ENCODE data around the gene NUAK1.

Gene NUAK1

DNA sequence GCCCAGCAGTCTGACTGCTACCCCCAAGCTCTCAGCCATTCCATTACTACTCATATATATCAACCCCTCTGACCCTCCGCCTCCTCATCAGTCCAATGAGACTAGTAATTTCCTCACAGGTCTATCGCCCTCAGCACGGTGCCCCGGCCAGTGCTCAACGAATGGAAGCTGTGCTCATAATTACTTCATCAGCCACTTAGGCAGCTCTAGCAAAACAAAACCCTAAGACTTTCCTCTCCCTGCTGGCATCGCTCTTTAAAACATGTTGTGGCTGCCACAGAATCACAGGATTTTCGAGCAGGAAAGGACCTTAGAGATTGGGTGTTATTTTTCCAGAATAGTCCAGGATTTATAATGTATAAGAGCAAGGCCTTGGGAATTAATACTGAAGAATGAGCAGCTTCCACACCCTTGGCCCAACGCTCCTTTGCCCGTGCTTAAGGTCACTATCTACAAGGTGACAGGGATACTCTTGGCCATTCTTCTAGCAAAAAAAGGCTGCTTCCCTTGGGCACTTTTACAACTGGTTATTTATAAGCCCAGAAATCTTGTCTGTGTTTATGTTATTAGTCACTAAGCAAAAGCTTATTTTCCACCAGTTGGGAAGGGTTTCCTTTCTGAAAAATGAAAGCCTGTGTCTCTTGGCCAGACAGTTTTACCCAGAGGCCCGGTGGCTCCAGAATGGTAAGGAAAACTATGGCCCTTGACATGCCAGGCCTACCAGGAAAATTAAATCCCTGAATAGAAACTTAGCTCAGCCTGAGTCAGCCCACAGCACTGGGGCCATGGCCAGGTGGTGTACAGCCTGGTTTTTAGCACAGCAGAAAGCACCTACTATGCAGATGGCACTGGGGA lies 47.9 kb downstream of the NUAK1 start:
- no peak for DNase-seq (ENCODE audit: low read depth, low spot score)
- no peak overlapping the region for H3K4me3 ChIP-seq (ENCODE audit: low read length)

GRCh38 chr12:106089935-106090334 lies 48.8 kb downstream of the NUAK1 start:
- no peak overlapping the region for H3K4me3 ChIP-seq (ENCODE audit: low read length)
- no peak for DNase-seq (ENCODE audit: low read depth, low spot score)

- no peak overlapping the region for H3K4me3 ChIP-seq (ENCODE audit: low read length)
- DNase-seq (ENCODE audit: low read depth, low spot score): no peak
Observed at GRCh38 chr12:106088811-106089485, 49.8 kb downstream of the NUAK1 start.

DNA sequence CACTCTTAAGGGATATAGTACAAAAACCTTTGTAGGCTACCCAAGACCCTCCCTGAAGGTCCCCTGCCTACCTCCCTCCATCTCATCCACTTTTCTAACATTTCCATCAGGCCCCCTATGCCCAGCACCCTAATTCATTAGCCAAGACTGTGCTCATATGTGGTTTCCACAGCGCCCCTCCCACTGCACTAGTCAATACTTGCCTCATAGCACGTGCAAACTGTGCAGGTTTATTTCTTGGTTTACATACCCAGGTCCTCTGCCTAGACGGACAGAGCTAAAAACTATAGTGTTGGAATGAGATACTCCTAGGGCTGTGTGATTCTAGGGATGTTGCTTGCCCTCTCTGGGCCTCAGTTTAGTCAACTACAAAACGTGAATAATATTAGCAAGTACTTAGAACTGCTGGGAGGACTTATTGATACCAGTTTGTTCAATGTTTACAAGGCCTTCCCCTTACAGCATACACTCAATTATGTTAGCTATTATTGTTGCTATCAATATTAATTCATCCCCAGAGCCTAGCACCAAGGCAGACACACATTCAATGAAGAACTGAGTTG lies 50.4 kb downstream of the NUAK1 start:
- DNase-seq (ENCODE audit: low read depth, low spot score): no peak
- H3K4me3 ChIP-seq (ENCODE audit: low read length): no peak overlapping the region

GRCh38 chr12:106086696-106087095 lies 52.1 kb downstream of the NUAK1 start:
- no peak overlapping the region for H3K4me3 ChIP-seq (ENCODE audit: low read length)

DNA sequence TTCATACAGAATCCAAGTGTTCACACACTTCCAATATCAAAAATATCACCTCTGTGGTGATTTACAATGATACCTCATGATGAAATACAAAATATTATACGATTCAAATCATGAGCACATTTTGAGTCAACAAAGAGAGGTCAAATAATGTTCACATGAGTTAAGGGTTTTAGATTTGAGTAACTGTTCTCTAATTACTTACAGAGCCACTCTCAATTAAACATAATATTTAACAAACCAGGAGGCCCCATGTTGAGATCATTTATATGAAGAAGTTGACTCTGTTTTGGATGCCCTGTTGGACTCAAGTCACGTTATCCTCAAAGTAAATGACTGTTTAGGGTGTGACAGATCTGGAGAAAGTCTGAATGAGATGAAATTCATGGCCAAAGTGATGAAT lies 53.5 kb downstream of the NUAK1 start:
- no peak overlapping the region for H3K4me3 ChIP-seq (ENCODE audit: low read length)
- no peak for DNase-seq (ENCODE audit: low read depth, low spot score)

More at GRCh38 chr12:106086696-106087095, 52.1 kb downstream of the NUAK1 start:
- no peak for DNase-seq (ENCODE audit: low read depth, low spot score)

DNA sequence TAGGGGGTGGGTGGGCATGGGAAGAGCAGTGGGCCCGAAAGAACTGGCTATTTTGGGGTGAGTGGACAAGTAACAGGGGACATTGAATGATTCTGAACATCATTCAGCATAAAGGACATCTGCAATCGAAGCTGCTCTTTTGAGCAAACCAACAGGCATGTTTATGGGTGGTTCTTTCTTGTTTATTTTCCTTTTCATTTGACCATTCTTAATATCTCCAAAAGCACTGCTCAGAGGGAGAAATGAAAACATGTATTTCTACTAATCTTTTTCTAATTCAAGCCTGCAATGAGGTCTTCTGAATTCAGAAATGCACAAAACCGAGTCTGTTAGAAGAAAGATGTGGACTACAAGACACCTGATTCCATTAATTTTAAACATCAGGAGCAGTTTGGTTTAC lies 54.0 kb downstream of the NUAK1 start:
- DNase-seq (ENCODE audit: low read depth, low spot score): no peak
- H3K4me3 ChIP-seq (ENCODE audit: low read length): no peak overlapping the region

- DNase-seq (ENCODE audit: low read depth, low spot score): no peak
- H3K4me3 ChIP-seq (ENCODE audit: low read length): no peak overlapping the region
Observed at GRCh38 chr12:106084014-106084671, 54.6 kb downstream of the NUAK1 start.

DNA sequence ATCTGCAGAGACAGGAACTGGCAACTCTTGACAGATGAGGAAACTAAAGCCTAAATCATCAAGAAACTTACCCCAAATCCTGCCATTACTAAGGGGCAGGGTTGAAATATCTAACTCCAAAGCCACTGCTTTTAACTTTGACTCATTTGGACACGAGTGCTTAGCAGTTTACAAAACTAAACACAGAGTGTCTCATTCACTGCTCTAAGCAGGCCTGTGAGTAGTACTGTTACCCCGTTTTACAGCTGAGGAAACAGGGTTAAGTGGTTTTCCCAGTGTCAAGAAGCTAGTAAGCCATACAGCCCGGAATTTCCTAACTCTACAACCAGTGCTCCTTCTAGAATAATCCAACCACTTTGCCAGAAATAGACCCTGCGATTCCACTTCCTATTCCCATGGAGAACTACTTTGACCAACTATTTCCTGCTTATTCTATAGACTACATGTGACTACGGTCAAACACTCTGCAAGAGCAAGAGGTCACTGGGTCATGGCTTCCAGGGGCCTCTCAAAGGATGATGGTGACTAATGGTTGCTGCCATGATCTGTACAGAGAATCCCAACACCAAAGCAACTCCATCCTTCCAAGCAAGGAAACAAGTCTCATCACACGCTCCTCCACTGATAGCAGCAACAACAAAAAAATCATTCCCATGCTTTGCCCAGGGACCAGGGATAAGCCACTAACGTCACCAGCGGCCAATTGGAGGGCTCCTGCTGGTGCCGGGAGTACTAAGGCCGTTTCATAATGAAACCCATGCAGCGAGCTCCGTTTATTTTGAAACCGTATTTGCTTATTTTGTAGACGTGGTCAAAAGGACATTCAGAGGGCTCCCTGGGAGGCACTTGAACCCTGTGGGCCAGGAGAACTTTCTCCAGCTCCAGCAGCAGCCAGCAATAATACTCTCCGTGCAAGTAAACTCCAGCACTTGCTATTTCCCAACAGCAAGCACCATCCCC lies 56.3 kb downstream of the NUAK1 start:
- no peak overlapping the region for H3K4me3 ChIP-seq (ENCODE audit: low read length)
- DNase-seq (ENCODE audit: low read depth, low spot score): no peak

DNA sequence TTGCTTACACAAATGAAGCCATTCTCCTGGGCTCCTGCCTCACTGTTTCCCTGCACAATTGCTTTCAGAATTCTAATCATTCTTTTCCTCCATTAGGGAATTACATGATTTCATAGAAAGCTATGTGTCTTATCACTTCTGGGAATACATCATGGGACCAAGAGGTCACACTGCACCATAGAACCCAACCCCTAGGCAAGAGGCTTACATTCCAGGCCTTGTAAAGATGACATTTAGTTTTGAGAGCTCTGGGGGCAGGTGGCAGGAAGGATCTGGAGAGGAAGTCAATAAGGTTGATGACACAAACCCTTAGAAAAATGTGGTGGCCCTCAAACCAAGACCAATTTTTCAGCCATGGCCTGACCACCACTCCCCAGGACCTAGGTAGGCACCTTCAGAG lies 57.1 kb downstream of the NUAK1 start:
- H3K4me3 ChIP-seq (ENCODE audit: low read length): no peak overlapping the region
- DNase-seq (ENCODE audit: low read depth, low spot score): no peak

DNA sequence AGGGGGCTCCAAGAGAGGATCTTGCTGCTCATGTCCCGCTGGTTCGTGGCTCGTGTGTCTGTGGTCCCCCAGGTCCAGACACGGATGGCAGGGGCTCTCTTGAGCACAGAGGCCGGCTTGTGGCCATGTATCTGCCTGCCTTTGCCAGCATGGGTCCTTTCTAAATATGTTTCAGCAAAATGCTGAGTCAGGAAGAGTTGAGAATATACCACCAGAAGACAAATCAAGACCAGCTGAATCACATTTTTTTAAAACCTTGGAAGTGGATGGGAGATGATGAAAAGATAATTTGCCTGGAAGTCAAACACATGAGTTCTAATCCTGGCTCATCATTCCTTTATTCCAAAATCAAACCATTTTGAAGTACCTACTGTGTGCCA lies 58.0 kb downstream of the NUAK1 start:
- no peak overlapping the region for H3K4me3 ChIP-seq (ENCODE audit: low read length)
- DNase-seq (ENCODE audit: low read depth, low spot score): no peak

GRCh38 chr12:106080041-106080790 lies 58.5 kb downstream of the NUAK1 start:
- H3K4me3 ChIP-seq (ENCODE audit: low read length): no peak overlapping the region
- DNase-seq (ENCODE audit: low read depth, low spot score): no peak

- DNase-seq (ENCODE audit: low read depth, low spot score): no peak
Observed at GRCh38 chr12:106079148-106079738, 59.5 kb downstream of the NUAK1 start.

GRCh38 chr12:106078358-106079010 lies 60.3 kb downstream of the NUAK1 start:
- no peak overlapping the region for H3K4me3 ChIP-seq (ENCODE audit: low read length)
- no peak for DNase-seq (ENCODE audit: low read depth, low spot score)

More at GRCh38 chr12:106079148-106079738, 59.5 kb downstream of the NUAK1 start:
- no peak overlapping the region for H3K4me3 ChIP-seq (ENCODE audit: low read length)

- no peak for DNase-seq (ENCODE audit: low read depth, low spot score)
- H3K4me3 ChIP-seq (ENCODE audit: low read length): no peak overlapping the region
Observed at GRCh38 chr12:106074706-106075392, 63.9 kb downstream of the NUAK1 start.

DNA sequence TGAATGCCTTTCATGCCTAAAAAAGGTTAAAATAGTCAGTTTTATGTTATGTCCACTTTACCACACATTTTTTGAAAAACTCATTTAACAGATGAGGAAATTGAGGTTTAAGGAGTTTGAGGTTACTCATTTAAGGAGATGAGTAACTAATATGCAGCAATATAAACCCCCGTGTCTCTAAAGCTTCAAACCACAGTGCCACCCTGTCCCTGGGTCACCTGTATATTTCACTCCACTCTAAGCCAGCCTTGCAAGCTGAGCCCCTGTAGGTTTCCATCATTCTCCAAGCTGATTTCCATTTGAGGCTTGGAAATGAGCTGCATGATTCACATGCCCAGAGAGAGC lies 64.4 kb downstream of the NUAK1 start:
- no peak overlapping the region for H3K4me3 ChIP-seq (ENCODE audit: low read length)
- DNase-seq (ENCODE audit: low read depth, low spot score): no peak

- DNase-seq (ENCODE audit: low read depth, low spot score): no peak
- H3K4me3 ChIP-seq (ENCODE audit: low read length): no peak overlapping the region
Observed at GRCh38 chr12:106073179-106073578, 65.6 kb downstream of the NUAK1 start.

Measured in Jurkat, Clone E6-1 (cell line).